NCI-H128 (cell line): ENCODE data around the gene ROR2.
"Not testable (repeated sequence)": the region's sequence is repeated elsewhere in the genome, so short reads cannot be mapped to it uniquely, and the experiment has no call there.

Experiments
- DNase-seq: peaks from one replicate; lab custom pipeline; 2025; ENCODE audit not compliant: unreplicated experiment; lab: John Stamatoyannopoulos, UW

Gene ROR2

DNA sequence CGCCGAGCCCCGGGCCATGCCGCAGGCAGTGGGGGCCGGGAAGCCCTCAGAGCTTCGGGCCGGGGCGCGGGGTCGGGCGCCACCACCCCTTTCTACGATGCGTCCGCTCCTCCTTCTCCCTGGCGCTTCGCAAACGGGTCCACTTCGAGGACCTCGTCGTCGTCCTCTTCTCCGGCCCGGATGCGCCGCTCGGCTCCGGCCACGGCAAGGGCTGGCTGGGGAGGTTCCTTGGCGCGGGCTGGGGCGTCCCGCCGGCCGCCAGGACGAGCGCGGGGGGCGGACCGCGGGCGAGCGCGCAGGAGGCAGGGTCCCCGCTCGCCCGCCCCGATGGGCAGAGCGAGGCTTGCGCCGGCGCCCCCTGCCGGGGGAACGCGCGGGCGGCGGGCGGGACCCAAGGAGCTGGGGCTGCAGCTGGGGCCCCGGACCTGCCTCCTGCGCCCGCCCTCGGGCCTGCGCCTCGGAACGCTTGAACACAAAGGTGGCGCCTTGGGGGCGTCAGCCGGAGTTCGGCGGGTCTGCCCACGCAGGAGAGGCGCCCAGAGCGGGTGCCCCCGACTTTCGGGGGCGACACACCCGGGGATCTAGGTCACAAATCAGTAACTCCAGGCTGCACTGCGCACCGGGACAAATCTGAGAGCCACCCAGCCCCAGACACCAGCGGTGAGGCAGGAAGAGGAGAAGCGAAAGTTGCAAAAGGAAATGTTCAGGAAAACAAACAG lies at the start of gene ROR2:
Gene ROR2, minus strand, starts transcription at position 283 of the 719 bp plus-strand sequence.
- DNase-seq = no peak

DNA sequence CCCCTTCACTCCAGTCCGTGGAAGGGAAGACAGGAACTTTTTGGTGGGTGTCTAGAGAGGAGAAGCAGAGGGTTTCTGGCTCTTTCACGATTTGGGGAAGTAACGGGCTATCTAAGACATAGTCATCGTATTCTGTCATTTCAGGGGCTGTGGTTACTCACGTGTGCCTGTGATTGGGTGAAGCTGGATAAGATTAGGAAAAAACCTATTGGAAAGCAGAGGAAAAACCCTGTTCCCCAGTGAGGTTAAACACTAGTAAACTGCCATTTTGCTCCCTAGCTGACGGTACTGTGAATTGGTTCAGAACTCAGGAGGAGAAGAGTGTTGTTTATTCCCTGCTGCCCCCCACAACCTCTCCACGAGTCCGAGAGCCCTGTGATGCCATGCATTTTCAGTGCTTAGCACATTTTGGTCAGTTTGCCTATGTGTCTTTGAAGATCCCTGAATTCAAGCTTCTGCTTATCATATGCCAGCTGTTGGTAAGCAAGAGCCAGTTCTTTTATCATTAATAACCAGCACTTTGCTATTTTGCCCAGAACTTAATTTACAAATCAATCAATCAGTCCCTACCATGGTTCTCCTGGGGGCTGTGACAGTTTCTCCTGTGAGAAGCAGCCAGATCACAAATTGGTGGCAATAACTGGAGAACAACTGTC lies 45.1 kb upstream of the ROR2 start:
- DNase-seq = no peak

DNA sequence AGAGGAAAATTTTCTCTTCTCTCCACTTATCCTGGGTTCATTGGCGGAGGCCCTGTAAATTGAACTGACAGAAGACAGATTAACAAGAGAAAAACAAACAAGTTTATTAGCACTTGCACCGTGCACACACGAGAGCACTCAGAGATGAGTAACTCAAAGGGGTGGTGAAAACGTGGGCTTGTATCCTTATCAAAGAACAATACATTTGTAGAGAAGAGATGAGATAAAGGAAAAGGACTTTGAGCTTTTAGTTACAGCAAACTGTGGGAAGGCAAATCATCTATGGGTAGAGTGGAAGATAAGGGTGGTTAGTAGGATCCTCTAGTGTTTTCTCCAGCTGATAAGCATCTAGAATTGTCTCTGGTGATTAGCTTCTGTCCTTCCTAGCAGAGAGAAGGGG lies 44.4 kb upstream of the ROR2 start:
- no peak for DNase-seq

GRCh38 chr9:91992461-91993041 lies 42.5 kb upstream of the ROR2 start:
- no peak for DNase-seq

DNA sequence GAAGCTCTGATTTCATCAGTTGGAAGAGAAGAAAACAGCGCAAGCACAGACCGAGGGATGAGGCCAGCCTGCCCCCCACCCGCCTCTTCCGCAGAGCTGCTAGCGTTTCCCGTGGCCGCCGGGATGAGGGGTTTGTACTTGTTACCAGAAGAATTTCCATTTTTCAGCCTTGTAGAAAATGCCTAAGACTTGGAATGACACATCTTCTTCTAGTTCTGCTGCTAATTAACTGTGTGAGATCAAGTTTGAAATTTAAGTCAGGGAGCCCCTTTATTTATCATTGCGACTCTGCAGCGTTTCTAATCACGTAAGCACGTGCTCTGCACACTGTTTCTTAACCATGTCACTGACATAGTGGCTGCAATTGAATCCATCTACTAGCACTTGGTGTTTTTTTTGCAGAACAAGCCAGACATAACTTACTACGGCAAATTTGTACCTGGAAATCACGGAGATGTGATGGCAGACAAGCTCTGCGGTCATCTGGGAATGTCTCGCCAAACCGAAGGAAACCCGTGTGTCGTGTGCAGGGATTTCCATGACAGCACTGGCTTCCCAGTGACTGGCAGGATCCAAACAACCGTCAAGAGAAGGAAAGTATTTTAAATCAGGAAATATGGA lies 41.8 kb upstream of the ROR2 start:
- no peak for DNase-seq

- DNase-seq = no peak
Observed at GRCh38 chr9:91986248-91986647, 36.2 kb upstream of the ROR2 start.

DNA sequence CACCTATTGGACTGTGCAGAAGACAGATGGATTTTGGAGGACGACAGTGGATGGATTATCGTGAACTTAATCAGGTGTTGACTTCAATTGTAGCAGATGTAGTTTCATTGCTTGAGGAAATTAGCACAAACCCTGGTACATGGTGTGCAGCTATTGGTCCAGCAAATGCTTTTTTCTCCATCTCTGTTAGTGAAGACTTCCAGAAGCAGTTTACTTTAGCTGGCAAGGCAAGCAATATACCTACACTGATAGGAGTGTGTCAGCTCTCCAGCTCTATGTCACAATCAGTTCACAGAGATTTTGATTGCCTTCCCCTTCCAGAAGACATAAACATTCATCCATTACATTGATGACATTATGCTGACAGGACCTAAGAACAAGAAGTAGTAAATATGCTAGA lies 35.7 kb upstream of the ROR2 start:
- DNase-seq = no peak

DNA sequence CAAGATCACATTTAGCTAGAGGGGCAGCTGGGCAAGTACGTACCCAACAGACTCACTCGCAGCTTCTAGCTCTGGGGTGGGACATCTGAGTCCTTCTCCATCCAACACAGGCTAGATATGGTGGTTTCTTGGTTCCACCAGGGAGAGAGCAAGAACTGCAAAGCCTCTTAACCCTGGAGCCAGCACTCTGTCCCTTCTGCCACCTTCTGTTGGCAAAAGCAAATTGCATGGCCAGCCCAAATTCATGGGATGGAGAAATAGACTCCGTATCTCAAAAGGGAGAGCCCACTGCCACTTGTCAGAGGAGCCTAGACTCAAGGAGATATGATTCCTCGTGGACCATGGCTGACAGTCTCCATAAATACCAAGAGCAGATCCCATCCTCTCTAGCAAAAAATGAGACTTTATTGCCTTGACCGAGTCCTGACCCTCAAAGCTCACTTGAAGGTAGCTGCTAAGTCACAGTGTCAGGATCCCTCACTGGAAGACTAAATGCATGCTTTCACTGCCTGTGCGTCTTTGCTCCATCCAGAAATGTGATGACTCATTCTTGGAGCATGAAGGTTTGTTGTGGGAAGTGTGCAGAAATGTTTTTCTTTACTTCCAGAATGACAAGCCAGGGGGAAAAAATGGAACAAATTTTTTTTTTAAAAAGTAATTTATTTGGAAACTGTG lies 28.8 kb upstream of the ROR2 start:
- no peak for DNase-seq

- not testable (repeated sequence) for DNase-seq
Observed at GRCh38 chr9:91975254-91975653, 25.2 kb upstream of the ROR2 start.

DNA sequence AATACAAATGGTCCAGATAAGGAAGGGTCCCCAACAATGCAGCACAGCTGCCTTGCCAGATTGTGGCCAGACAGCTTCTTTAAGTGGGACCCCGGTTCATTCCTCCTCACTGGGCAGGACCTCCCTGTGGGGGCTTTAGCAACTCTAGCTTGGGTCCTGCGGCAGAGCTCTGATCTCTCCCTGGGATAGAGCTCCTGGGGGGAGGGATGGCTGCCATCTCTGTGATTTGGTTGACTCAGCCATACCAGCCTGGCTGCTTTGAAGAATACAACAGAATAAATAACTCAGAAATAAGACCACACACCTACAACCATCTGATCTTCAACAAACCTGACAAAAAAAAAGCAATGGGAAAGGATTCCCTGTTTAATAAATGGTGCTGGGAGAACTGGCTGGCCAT lies 22.7 kb upstream of the ROR2 start:
- no peak for DNase-seq

DNA sequence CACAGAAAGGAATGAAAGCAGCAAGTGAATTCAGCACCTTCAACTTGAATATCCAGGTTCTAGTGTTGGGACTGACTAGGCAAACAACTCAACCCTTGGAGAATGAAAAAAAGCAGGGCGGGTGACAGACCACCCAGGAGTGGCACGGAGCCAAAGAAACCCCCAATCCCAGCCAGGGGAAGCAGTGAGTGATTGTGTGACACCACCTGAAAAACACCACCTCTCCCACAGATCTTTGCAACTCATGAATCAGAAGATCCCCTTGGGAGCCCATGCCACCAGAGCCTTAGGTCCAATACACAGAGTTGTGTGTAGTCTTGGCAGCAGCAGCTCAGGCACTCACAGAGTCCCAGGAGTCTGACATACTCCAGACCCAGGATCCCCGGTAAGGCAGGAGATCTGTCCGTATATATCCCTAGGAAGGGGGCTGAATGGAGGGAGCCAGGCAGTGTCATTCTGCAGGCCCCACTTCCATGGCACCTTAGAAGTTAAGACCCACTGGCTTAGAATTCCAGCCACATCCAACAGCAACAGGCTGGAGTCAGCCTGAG lies 22.1 kb upstream of the ROR2 start:
- no peak for DNase-seq

- DNase-seq = no peak
Observed at GRCh38 chr9:91967259-91967658, 17.2 kb upstream of the ROR2 start.

- no peak for DNase-seq
Observed at GRCh38 chr9:91966503-91966902, 16.5 kb upstream of the ROR2 start.

DNA sequence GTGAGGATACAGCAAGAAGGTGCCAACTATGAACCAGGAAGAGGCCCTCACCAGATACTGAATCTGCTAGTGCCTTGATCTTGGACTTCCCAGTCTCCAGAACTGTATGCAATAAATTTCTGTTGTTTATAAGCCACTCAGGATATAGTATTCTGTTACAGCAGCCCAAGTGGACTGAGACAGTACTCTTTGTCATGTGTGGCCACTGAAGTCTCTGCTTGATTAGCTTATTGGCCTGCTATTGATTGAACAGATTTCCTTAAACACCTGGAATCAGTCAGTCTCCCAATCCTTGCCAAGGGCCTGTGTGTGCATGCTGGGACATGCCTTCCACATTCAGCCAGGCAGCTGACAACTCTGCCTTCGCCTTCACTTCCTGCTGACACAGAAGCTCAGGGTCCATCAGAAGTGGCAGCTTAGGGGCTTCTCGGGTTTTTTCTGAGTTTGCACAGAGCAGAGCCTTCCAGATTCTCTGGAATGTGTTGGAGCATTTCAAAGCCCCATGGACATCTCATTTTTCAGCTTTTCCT lies 13.7 kb upstream of the ROR2 start:
- no peak for DNase-seq

DNA sequence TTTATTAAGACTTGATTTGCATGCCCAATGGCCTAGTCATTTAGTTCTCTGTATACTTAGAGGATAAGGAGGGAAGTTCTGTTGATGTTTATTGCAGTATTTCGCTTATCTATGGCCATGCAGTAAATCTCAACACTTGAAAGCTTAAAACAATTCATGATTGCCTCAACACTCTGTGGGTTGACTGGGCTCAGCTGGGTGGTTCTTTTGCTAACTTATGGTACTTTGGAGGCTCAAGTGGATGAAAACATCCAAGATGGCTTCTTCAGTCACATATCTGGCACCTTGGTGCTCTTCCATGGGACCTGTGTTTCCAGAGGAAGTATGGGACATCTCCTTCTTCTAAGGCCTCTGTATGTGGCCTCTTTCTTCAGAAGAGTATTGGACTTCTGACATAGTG lies 10.3 kb upstream of the ROR2 start:
- DNase-seq = no peak

DNA sequence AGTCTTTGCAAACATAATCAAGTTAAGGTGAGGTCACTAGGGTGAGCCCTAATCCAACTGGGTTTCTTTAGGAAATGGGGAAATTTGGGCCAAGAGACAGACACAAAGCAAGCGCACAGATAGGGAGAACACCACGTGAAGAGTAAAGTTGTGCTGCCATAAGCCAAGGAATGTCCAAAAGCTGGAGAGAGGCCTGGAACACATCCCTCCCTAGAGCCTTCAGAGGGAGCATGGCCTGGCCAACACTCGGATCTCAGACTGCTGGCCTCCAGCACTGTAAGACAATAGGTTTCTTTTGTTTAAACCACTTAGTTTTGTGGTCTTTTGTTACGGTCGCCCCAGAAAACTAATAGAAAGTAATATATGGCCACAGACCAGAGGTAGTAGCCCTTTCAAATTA lies 8.1 kb upstream of the ROR2 start:
- DNase-seq = no peak

DNA sequence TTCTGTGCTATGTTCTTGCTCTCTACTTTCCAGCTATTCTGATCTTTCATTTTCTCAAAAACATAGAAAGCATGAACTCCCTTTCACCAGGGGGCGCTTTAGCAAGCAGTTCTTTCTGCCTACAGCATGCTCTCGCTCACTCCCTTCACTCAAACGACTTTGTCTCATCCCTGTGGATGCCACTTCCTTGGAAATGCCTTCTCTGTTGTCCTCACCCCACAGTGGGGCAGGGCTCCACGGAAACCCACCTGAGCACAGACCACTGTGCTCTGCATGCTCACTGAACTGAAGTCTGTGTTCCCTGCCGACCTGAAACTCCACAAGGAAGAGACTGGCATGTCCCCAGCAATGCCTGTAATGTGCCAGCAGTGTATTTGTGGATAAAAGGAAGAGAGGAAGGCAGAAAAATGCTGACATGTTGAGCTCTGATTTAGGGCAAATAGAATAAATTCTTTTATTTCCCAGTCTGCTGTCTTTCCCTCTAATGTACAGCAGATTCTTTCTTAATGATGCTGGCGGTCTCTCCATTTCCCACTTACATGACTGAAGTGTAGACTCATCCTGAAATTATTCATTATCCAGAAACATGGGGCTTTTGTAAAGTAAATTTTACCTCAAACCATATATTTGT lies 4.9 kb upstream of the ROR2 start:
- DNase-seq = no peak

- DNase-seq = no peak
Observed at GRCh38 chr9:91953718-91954117, 3.7 kb upstream of the ROR2 start.

DNA sequence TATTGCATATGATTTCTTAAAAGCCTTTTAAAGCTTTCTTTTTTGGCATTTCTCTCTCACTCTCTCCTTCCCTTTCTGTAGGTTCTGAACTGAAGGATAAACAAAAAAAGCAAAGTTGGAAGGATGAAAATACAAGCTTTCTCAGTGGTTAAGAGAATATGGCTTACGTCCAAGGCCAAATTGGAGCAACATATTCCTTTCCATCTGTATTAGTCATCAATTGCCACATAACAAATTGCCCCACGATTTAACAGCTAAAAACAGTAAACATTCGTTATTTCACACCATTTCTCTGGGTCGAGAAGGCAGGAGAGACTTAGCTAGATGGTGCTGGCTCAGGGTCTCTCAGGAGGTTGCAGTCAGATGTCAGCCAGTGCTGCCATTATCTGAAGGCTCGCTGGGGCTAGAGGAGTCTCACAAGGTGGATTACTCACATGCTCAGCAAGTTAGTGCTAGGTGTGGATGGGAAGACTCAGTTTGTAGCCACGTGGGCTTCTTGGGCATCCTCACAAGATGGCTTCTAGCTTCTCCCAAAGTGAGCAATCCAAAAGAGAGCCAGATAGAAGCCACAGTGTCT lies 2.0 kb upstream of the ROR2 start:
- DNase-seq = no peak

- no peak for DNase-seq
Observed at GRCh38 chr9:91949392-91949945, 559 bp downstream of the ROR2 start.
